H1 (cell line): ENCODE data around the gene RNF43. TPM values are rescaled to one million over a fixed set of nuclear protein-coding genes. Genes with fewer than 3 reads are reported as not detected.
A peak's percentile ranks its signal among the peaks of the same experiment; 100 is the strongest.

ENCODE experiments used
- CTCF ChIA-PET: fragments of 300-600 bp; sonication (Branson Sonifier 250); formaldehyde crosslinking; loops from one replicate; lab custom pipeline; 2021; ENCODE audit not compliant: partially characterized antibody; lab: Charles Lee
- POLR2A ChIA-PET: fragments of 300-600 bp; sonication (Branson Sonifier 250); formaldehyde crosslinking; loops from one replicate; lab custom pipeline; 2021; ENCODE audit warnings: inconsistent platforms; ENCODE audit not compliant: partially characterized antibody; lab: Charles Lee
- DNase-seq, 2 experiments: peaks; one replicate each; pipeline versions ENCODE4 v3.0.0 to v3.0.0-alpha.2; 2010 to 2022; ENCODE audit warnings: low spot score in 2 of 2, low read depth in 1 of 2, mixed read lengths in 1 of 2
- FAIRE-seq: peaks from 2 replicates; lab custom pipeline; 2011; peaks lifted over from hg19 to GRCh38; lab: Jason Lieb, UNC
- H2AFZ ChIP-seq: 2 replicates; pipeline ENCODE4 v1.8.1; 2012; ENCODE audit warnings: low read length, inconsistent platforms
- H2AK5ac ChIP-seq: 2 replicates; pipeline ENCODE4 v1.6.1; 2013; ENCODE audit warnings: low read depth, low read length
- H2BK120ac ChIP-seq: replicated peaks from 2 replicates; pipeline ENCODE3; 2013; ENCODE audit warnings: low read depth, low read length, inconsistent platforms
- H2BK12ac ChIP-seq: 2 replicates; pipeline ENCODE4 v1.6.1; 2013; ENCODE audit warnings: low read depth, low read length
- H2BK15ac ChIP-seq: 2 replicates; pipeline ENCODE4 v1.6.1; 2013; ENCODE audit warnings: low read length
- H2BK20ac ChIP-seq: 2 replicates; pipeline ENCODE4 v1.6.1; 2013; ENCODE audit warnings: low read length
- H2BK5ac ChIP-seq: 2 replicates; pipeline ENCODE4 v1.6.1; 2013; ENCODE audit warnings: low read depth, low read length
- H3K14ac ChIP-seq: 2 replicates; pipeline ENCODE4 v1.6.1; 2013; ENCODE audit warnings: inconsistent platforms; ENCODE audit not compliant: insufficient read length
- H3K18ac ChIP-seq: 2 replicates; pipeline ENCODE4 v1.6.1; 2013; ENCODE audit warnings: low read length; ENCODE audit errors: extremely low read depth
- H3K23ac ChIP-seq: 2 replicates; pipeline ENCODE4 v1.6.1; 2013; ENCODE audit warnings: inconsistent platforms; ENCODE audit not compliant: insufficient read length
- H3K23me2 ChIP-seq: 2 replicates; pipeline ENCODE4 v1.6.1; 2013; ENCODE audit warnings: low read depth, low read length
- H3K27ac ChIP-seq: 2 replicates; pipeline ENCODE4 v1.6.1; 2011; ENCODE audit warnings: low read depth, low read length, inconsistent platforms
- H3K27me3 ChIP-seq, 4 experiments: replicated peaks in 1 of 4; 1 replicate in 1 of 4; 2 replicates in 3 of 4; pipeline versions ENCODE4 v1.6.1 to v1.8.1; 2011 to 2013; ENCODE audit warnings: low read length in 3 of 4, mild to moderate bottlenecking in 3 of 4, inconsistent platforms in 2 of 4, mixed read lengths in 2 of 4, moderate library complexity in 1 of 4; ENCODE audit not compliant: control insufficient read depth in 3 of 4, insufficient read depth in 3 of 4; ENCODE audit errors: extremely low read depth in 1 of 4
- H3K36me3 ChIP-seq, 4 experiments: 2 replicates each; pipeline versions ENCODE4 v1.6.1 to v1.8.1; 2011 to 2013; ENCODE audit warnings: mild to moderate bottlenecking in 4 of 4, low read length in 3 of 4, moderate library complexity in 2 of 4, control low read depth in 1 of 4, inconsistent platforms in 1 of 4; ENCODE audit not compliant: insufficient read depth in 4 of 4, control insufficient read depth in 2 of 4
- H3K4ac ChIP-seq: replicated peaks from 2 replicates; pipeline ENCODE3; 2013; ENCODE audit warnings: low read length, low read depth, mixed read lengths, inconsistent platforms; ENCODE audit not compliant: insufficient read length
- H3K4me1 ChIP-seq, 4 experiments: replicated peaks in 1 of 4; 1 replicate in 1 of 4; 2 replicates in 3 of 4; pipeline versions ENCODE4 v1.6.1 to v1.8.1; 2011 to 2013; ENCODE audit warnings: low read length in 3 of 4, inconsistent platforms in 2 of 4, mixed read lengths in 1 of 4; ENCODE audit not compliant: insufficient read depth in 4 of 4, control insufficient read depth in 3 of 4
- H3K4me2 ChIP-seq, 2 experiments: 2 replicates each; pipeline versions ENCODE4 v1.6.1 to v1.8.1; 2011 to 2013; ENCODE audit warnings: low read depth in 2 of 2, low read length in 2 of 2, control low read depth in 1 of 2, inconsistent platforms in 1 of 2, mild to moderate bottlenecking in 1 of 2; ENCODE audit not compliant: insufficient read depth in 1 of 2
- H3K4me3 ChIP-seq, 4 experiments: fragments of 200-600, 300-600 bp in 1 of 4; sonication (generic), shearing (Covaris generic), sonication (Bioruptor Twin) in 1 of 4; 2 replicates each; pipeline versions ENCODE4 v1.5.1 to v1.8.1; 2011 to 2016; ENCODE audit warnings: low read length in 4 of 4, low read depth in 3 of 4, control low read depth in 2 of 4, inconsistent platforms in 2 of 4, mild to moderate bottlenecking in 2 of 4, mixed read lengths in 1 of 4, moderate library complexity in 1 of 4; ENCODE audit not compliant: insufficient read depth in 2 of 4; ENCODE audit errors: extremely low read depth in 1 of 4
- H3K56ac ChIP-seq: replicated peaks from 2 replicates; pipeline ENCODE3; 2013; ENCODE audit warnings: low read depth, mild to moderate bottlenecking, mixed read lengths, low read length, inconsistent platforms; ENCODE audit not compliant: insufficient read length
- H3K79me1 ChIP-seq: 2 replicates; pipeline ENCODE4 v1.6.1; 2013; ENCODE audit warnings: low read depth, low read length, control low read depth
- H3K79me2 ChIP-seq, 2 experiments: 2 replicates each; pipeline versions ENCODE4 v1.6.1 to v1.8.1; 2012 to 2013; ENCODE audit warnings: low read length in 2 of 2, mild to moderate bottlenecking in 2 of 2, inconsistent platforms in 1 of 2; ENCODE audit not compliant: insufficient read depth in 2 of 2, control insufficient read depth in 1 of 2
- H3K9ac ChIP-seq, 4 experiments: replicated peaks in 1 of 4; 1 replicate in 1 of 4; 2 replicates in 3 of 4; pipeline versions ENCODE4 v1.6.1 to v1.8.1; 2011 to 2013; ENCODE audit warnings: low read depth in 3 of 4, low read length in 3 of 4, control low read depth in 2 of 4, mild to moderate bottlenecking in 2 of 4, moderate library complexity in 2 of 4, inconsistent platforms in 1 of 4; ENCODE audit errors: extremely low read depth in 1 of 4
- H3K9me3 ChIP-seq, 2 experiments: 2 replicates each; pipeline versions ENCODE4 v1.6.1 to v1.8.1; 2012 to 2013; ENCODE audit warnings: mild to moderate bottlenecking in 2 of 2, moderate library complexity in 2 of 2, control low read depth in 1 of 2, inconsistent platforms in 1 of 2, low read depth in 1 of 2, low read length in 1 of 2, mixed read lengths in 1 of 2; ENCODE audit not compliant: insufficient read depth in 2 of 2
- H4K20me1 ChIP-seq, 2 experiments: replicated peaks in 1 of 2; 2 replicates each; pipeline versions ENCODE3 to v1.8.1; 2011 to 2013; ENCODE audit warnings: inconsistent platforms in 2 of 2, low read length in 2 of 2, mild to moderate bottlenecking in 1 of 2; ENCODE audit not compliant: insufficient read depth in 2 of 2, control insufficient read depth in 1 of 2
- H4K5ac ChIP-seq: 2 replicates; pipeline ENCODE4 v1.6.1; 2013; ENCODE audit warnings: low read length, low read depth, mixed read lengths, inconsistent platforms; ENCODE audit not compliant: insufficient read length
- H4K8ac ChIP-seq: 2 replicates; pipeline ENCODE4 v1.8.0; 2013; ENCODE audit warnings: mild to moderate bottlenecking, moderate library complexity, low read length, inconsistent platforms; ENCODE audit not compliant: insufficient read depth; ENCODE audit errors: extremely low read depth
- H4K91ac ChIP-seq: replicated peaks from 2 replicates; pipeline ENCODE3; 2013; ENCODE audit warnings: low read length, mixed read lengths, inconsistent platforms; ENCODE audit not compliant: insufficient read length
- ASH2L ChIP-seq: fragments of 200-600, 300-600 bp; sonication (generic); IDR thresholded peaks from one replicate; pipeline ENCODE4 v1.7.1; 2017; ENCODE audit warnings: low read length
- ATF2 ChIP-seq: IDR thresholded peaks from 2 replicates; pipeline ENCODE4 v1.6.1; 2012; ENCODE audit warnings: low read length, inconsistent platforms
- CEBPB ChIP-seq: IDR thresholded peaks from 2 replicates; pipeline ENCODE4 v1.6.1; 2012; ENCODE audit warnings: low read depth, low read length
- EP300 ChIP-seq, 2 experiments: IDR thresholded peaks; 1 replicate in 1 of 2; 2 replicates in 1 of 2; pipeline ENCODE4 v1.6.1; 2011 to 2012; ENCODE audit warnings: low read depth in 2 of 2, low read length in 2 of 2, mild to moderate bottlenecking in 2 of 2, borderline replicate concordance in 1 of 2, inconsistent platforms in 1 of 2, moderate library complexity in 1 of 2
- FOSL1 ChIP-seq: IDR thresholded peaks from 2 replicates; pipeline ENCODE4 v1.6.1; 2011; ENCODE audit warnings: mild to moderate bottlenecking, low read depth, low read length, moderate library complexity; ENCODE audit not compliant: insufficient read depth
- HDAC2 ChIP-seq, 2 experiments: fragments of 300-600 bp in 1 of 2; sonication (generic) in 1 of 2; IDR thresholded peaks; 2 replicates each; pipeline ENCODE4 v1.6.1; 2011 to 2012; ENCODE audit warnings: low read depth in 2 of 2, low read length in 2 of 2, mild to moderate bottlenecking in 2 of 2, moderate library complexity in 2 of 2, borderline replicate concordance in 1 of 2, inconsistent platforms in 1 of 2
- JUN ChIP-seq: IDR thresholded peaks from 2 replicates; pipeline ENCODE4 v1.6.1; 2011; ENCODE audit warnings: low read depth, mild to moderate bottlenecking, improper control_type of control experiment, low read length
- KDM4A ChIP-seq: IDR thresholded peaks from one replicate; pipeline ENCODE4 v1.7.1; 2012; ENCODE audit warnings: low read depth, mild to moderate bottlenecking, moderate library complexity, low read length, inconsistent platforms; ENCODE audit not compliant: severe bottlenecking
- KDM5A ChIP-seq: fragments of 200-600 bp; IDR thresholded peaks from 2 replicates; pipeline ENCODE4 v1.7.1; 2012; ENCODE audit warnings: mild to moderate bottlenecking, low read length, inconsistent platforms, mixed read lengths
- NRF1 ChIP-seq: IDR thresholded peaks from 2 replicates; pipeline ENCODE4 v1.6.1; 2011; ENCODE audit warnings: mild to moderate bottlenecking, low read depth, low read length, improper control_type of control experiment
- TAF1 ChIP-seq: IDR thresholded peaks from 2 replicates; pipeline ENCODE4 v1.6.1; 2011; ENCODE audit warnings: mild to moderate bottlenecking, low read depth, low read length
- TEAD4 ChIP-seq: IDR thresholded peaks from 2 replicates; pipeline ENCODE4 v1.6.1; 2012; ENCODE audit warnings: low read depth, low read length, inconsistent platforms, mixed read lengths
- WGBS, 2 experiments: shearing (Covaris generic) in 1 of 2; methylation state at CpG; one replicate each; pipeline versions ENCODE4 v1.1.6 to v1.1.7; 2013 to 2015; ENCODE audit warnings: low lambda C conversion rate in 2 of 2, mixed read lengths in 2 of 2, inconsistent platforms in 1 of 2, low coverage in 1 of 2, missing lambda C conversion rate in 1 of 2; ENCODE audit not compliant: insufficient replicate concordance in 2 of 2, insufficient coverage in 1 of 2, insufficient read length in 1 of 2; ENCODE audit errors: extremely low coverage in 1 of 2, missing lambda C conversion rate in 1 of 2; 5-methylcytosine and 5-hydroxymethylcytosine counted together
- polyA plus RNA-seq, 7 experiments: library from polyadenylated mRNA; depleted of rRNA in 3 of 7; stranded (reverse) in 5 of 7; unstranded in 2 of 7; fragments of >200 nt in 5 of 7; fragments of 200-250 nt in 2 of 7; gene quantifications; 1 replicate in 5 of 7; 2 replicates in 1 of 7; 4 replicates in 1 of 7; pipeline versions ENCODE4 v1.2.1 to v1.2.3, GENCODE V29; 2011 to 2013; ENCODE audit warnings: missing spikeins in 2 of 7, mixed read lengths in 2 of 7
- total RNA-seq: library from RNA; stranded (reverse); fragmentation: NEBNext Ultra II Directional; extraction: Animal tissue kit (Norgen Biotek cat#: 25700); gene quantifications from 2 replicates; pipeline ENCODE4 v1.2.1, GENCODE V29; 2021

The RNF43 gene
- total and polyA plus RNA-seq, 2 of the 8 experiments (the other 6 are each of a cell fraction or from before 2014, with no cell fraction given), result 0.89 to 1.5 TPM

- no peak overlapping the region for H3K23ac ChIP-seq
- H4K91ac ChIP-seq, result no peak overlapping the region
- peaks cover 6 to 15% (median 10%) of the 10 kb centered on the region in 4 experiments; a peak in 5 of 7 replicates for H3K4me1 ChIP-seq
- no peaks in the 10 kb centered on the region for H3K23me2 ChIP-seq
- H3K36me3 ChIP-seq, result no peaks in the 10 kb centered on the region
- no peak overlapping the region for H3K14ac ChIP-seq
- no peaks in the 10 kb centered on the region for H3K79me2 ChIP-seq
- H2AFZ ChIP-seq, result no peak overlapping the region
- H2AK5ac ChIP-seq, result no peak overlapping the region
- FAIRE-seq, result no peak
- H3K18ac ChIP-seq, result no peak overlapping the region
- no peak overlapping the region for H2BK5ac ChIP-seq
- no peak overlapping the region for H2BK20ac ChIP-seq
- H3K79me1 ChIP-seq, result no peaks in the 10 kb centered on the region
- H4K20me1 ChIP-seq, result no peaks in the 10 kb centered on the region
- H3K27me3 ChIP-seq, result no peaks in the 10 kb centered on the region
- H3K4ac ChIP-seq, result no peak overlapping the region
- no peaks in the 10 kb centered on the region for H3K9me3 ChIP-seq
- no peak overlapping the region for H2BK15ac ChIP-seq
- H3K4me3 ChIP-seq, result no peak overlapping the region
- POLR2A ChIA-PET, result interaction anchor here (2.4 kb wide), 1 partner anchor 25 kb away, joined by 9 read pairs; the partner anchor contains the start of gene SUPT4H1
- H2BK12ac ChIP-seq, result no peak overlapping the region
- CTCF ChIA-PET, result interaction anchor here (0.7 to 2.8 kb wide), 5 partner anchors 8 to 42 kb away, joined by 3 to 14 read pairs (median 3); no protein-coding TSS in a partner anchor
- WGBS, 2 experiments, result 80% methylated on average over 5 of the region's 5 CpGs; no CpG with 5 or more reads in 1 of the 2 experiments
- no peak overlapping the region for H2BK120ac ChIP-seq
- no peak overlapping the region for H3K56ac ChIP-seq
- peak in 1 of 2 experiments; percentile 16 for DNase-seq
- no peak overlapping the region for H3K9ac ChIP-seq
- peak overlapping the region in 1 of 2 experiments; percentile 20; a peak in 1 of 4 replicates for H3K4me2 ChIP-seq
- no peak overlapping the region for H4K8ac ChIP-seq
- no peak overlapping the region for H4K5ac ChIP-seq
- no peak overlapping the region for H3K27ac ChIP-seq
- TF ChIP-seq CEBPB (no peak), TAF1 (no peak), KDM4A (no peak), ATF2 (no peak), JUN (no peak), KDM5A (no peak), TEAD4 (no peak), EP300 (IDR thresholded peaks at IDR 0.05; ENCODE audit: borderline replicate concordance in 1 of 2, low read depth in 2 of 2, low read length in 2 of 2) (no peak), ASH2L (no peak), HDAC2 (IDR thresholded peaks at IDR 0.05; ENCODE audit: borderline replicate concordance in 1 of 2, low read depth in 2 of 2, low read length in 2 of 2) (no peak), FOSL1 (no peak), NRF1 (no peak)
These were observed 39.7 kb downstream of the RNF43 start for GRCh38 chr17:58377661-58378060.
